ENCODE results near the gene CNTN5.

The CNTN5 gene

GRCh38 chr11:100294748-100295147, 1274.0 kb downstream of the CNTN5 start:
- no peak for DNase-seq (ENCODE audit: low read depth in 1 of 2, low spot score in 1 of 2)

GRCh38 chr11:100296051-100296679, 1275.4 kb downstream of the CNTN5 start:
- DNase-seq (ENCODE audit: low read depth in 1 of 2, low spot score in 1 of 2): no peak

- no peak for DNase-seq (ENCODE audit: low read depth in 1 of 2, low spot score in 1 of 2)
Measured at GRCh38 chr11:100297516-100297915, 1276.8 kb downstream of the CNTN5 start.

- no peak for DNase-seq (ENCODE audit: low read depth in 1 of 2, low spot score in 1 of 2)
Measured at GRCh38 chr11:100302824-100303223, 1282.1 kb downstream of the CNTN5 start.

- DNase-seq (ENCODE audit: low read depth in 1 of 2, low spot score in 1 of 2): no peak
Measured at GRCh38 chr11:100303897-100304296, 1283.1 kb downstream of the CNTN5 start.

- DNase-seq (ENCODE audit: low read depth in 1 of 2, low spot score in 1 of 2): no peak
Measured at GRCh38 chr11:100308202-100308601, 1287.5 kb downstream of the CNTN5 start.

GRCh38 chr11:100315946-100316345, 1295.2 kb downstream of the CNTN5 start:
- no peak for DNase-seq (ENCODE audit: low read depth in 1 of 2, low spot score in 1 of 2)

GRCh38 chr11:100316952-100317351, 1296.2 kb downstream of the CNTN5 start:
- DNase-seq (ENCODE audit: low read depth in 1 of 2, low spot score in 1 of 2): no peak

- DNase-seq (ENCODE audit: low read depth in 1 of 2, low spot score in 1 of 2): no peak
Measured at GRCh38 chr11:100319691-100320090, 1298.9 kb downstream of the CNTN5 start.

GRCh38 chr11:100328626-100329340, 1308.0 kb downstream of the CNTN5 start:
- no peak for DNase-seq (ENCODE audit: low read depth in 1 of 2, low spot score in 1 of 2)

GRCh38 chr11:100329352-100329751, 1308.6 kb downstream of the CNTN5 start:
- no peak for DNase-seq (ENCODE audit: low read depth in 1 of 2, low spot score in 1 of 2)

- DNase-seq (ENCODE audit: low read depth in 1 of 2, low spot score in 1 of 2): no peak
Measured at GRCh38 chr11:100336873-100337272, 1316.1 kb downstream of the CNTN5 start.

GRCh38 chr11:100338144-100338840, 1317.5 kb downstream of the CNTN5 start:
- DNase-seq (ENCODE audit: low read depth in 1 of 2, low spot score in 1 of 2): no peak

- no peak for DNase-seq (ENCODE audit: low read depth in 1 of 2, low spot score in 1 of 2)
Measured at GRCh38 chr11:100340466-100341319, 1319.9 kb downstream of the CNTN5 start.

- no peak for DNase-seq (ENCODE audit: low read depth in 1 of 2, low spot score in 1 of 2)
Measured at GRCh38 chr11:100353083-100353482, 1332.3 kb downstream of the CNTN5 start.

- DNase-seq (ENCODE audit: low read depth in 1 of 2, low spot score in 1 of 2): no peak
Measured at GRCh38 chr11:100354736-100355135, 1334.0 kb downstream of the CNTN5 start.

GRCh38 chr11:100356035-100356434, 1335.3 kb downstream of the CNTN5 start:
- no peak for DNase-seq (ENCODE audit: low read depth in 1 of 2, low spot score in 1 of 2)

- DNase-seq (ENCODE audit: low read depth in 1 of 2, low spot score in 1 of 2): no peak
Measured at GRCh38 chr11:100359281-100359680, 1338.5 kb downstream of the CNTN5 start.

- no peak for DNase-seq (ENCODE audit: low read depth in 1 of 2, low spot score in 1 of 2)
Measured at GRCh38 chr11:100367892-100368291, 1347.1 kb downstream of the CNTN5 start.

GRCh38 chr11:100383357-100383865, 1362.7 kb downstream of the CNTN5 start:
- DNase-seq (ENCODE audit: low read depth in 1 of 2, low spot score in 1 of 2): no peak

- no peak for DNase-seq (ENCODE audit: low read depth in 1 of 2, low spot score in 1 of 2)
Measured at GRCh38 chr11:100396266-100396665, 1375.5 kb downstream of the CNTN5 start.

All from activated CD4-positive, alpha-beta T cell treated with anti-CD3 and anti-CD28 coated beads, Interleukin-2, amount 50 U/mL, for 24 hours (primary cell).